H9 (cell line): ENCODE data around the gene EIF2S3. TPM values are rescaled to one million over a fixed set of nuclear protein-coding genes. Genes with fewer than 3 reads are reported as not detected.
A peak's percentile ranks its signal among the peaks of the same experiment; 100 is the strongest.

Source experiments
- DNase-seq: peaks from one replicate; pipeline ENCODE4 v3.0.0-alpha.2; 2017
- H2AFZ ChIP-seq: one replicate; pipeline ENCODE4 v1.6.1; 2013; ENCODE audit warnings: mild to moderate bottlenecking, low read length, control low read depth, moderate library complexity
- H2AK5ac ChIP-seq: 2 replicates; pipeline ENCODE4 v1.6.1; 2013; ENCODE audit warnings: low read length, control low read depth, mixed read lengths; ENCODE audit not compliant: insufficient read length
- H2BK120ac ChIP-seq: one replicate; pipeline ENCODE4 v1.6.1; 2013; ENCODE audit warnings: low read depth, mild to moderate bottlenecking, low read length, control low read depth, inconsistent platforms; ENCODE audit not compliant: poor library complexity, severe bottlenecking
- H2BK12ac ChIP-seq: 2 replicates; pipeline ENCODE4 v1.6.1; 2013; ENCODE audit warnings: low read length, control low read depth, mixed read lengths, low read depth; ENCODE audit not compliant: insufficient read length
- H2BK15ac ChIP-seq: 2 replicates; pipeline ENCODE4 v1.6.1; 2013; ENCODE audit warnings: low read depth, low read length, control low read depth
- H2BK20ac ChIP-seq: one replicate; pipeline ENCODE4 v1.6.1; 2013; ENCODE audit warnings: low read depth, mild to moderate bottlenecking, low read length, control low read depth, inconsistent platforms; ENCODE audit not compliant: poor library complexity, severe bottlenecking
- H2BK5ac ChIP-seq: 2 replicates; pipeline ENCODE4 v1.6.1; 2013; ENCODE audit warnings: low read length, control low read depth, mixed read lengths; ENCODE audit not compliant: insufficient read length
- H3K14ac ChIP-seq: 2 replicates; pipeline ENCODE4 v1.6.1; 2013; ENCODE audit warnings: low read length, control low read depth; ENCODE audit not compliant: insufficient read depth
- H3K18ac ChIP-seq: 2 replicates; pipeline ENCODE4 v1.6.1; 2013; ENCODE audit warnings: low read depth, mild to moderate bottlenecking, mixed read lengths, low read length, control low read depth; ENCODE audit not compliant: insufficient read length
- H3K23ac ChIP-seq: 2 replicates; pipeline ENCODE4 v1.6.1; 2013; ENCODE audit warnings: low read length, control low read depth, mixed read lengths, low read depth; ENCODE audit not compliant: insufficient read length
- H3K23me2 ChIP-seq: 2 replicates; pipeline ENCODE4 v1.6.1; 2013; ENCODE audit warnings: low read depth, mild to moderate bottlenecking, mixed read lengths, low read length, control low read depth; ENCODE audit not compliant: insufficient read length, poor library complexity, severe bottlenecking
- H3K27ac ChIP-seq: 2 replicates; pipeline ENCODE4 v1.5.1; 2013; ENCODE audit warnings: low read length, control low read depth, mixed read lengths, low read depth; ENCODE audit not compliant: insufficient read length
- H3K27me3 ChIP-seq: 2 replicates; pipeline ENCODE4 v1.6.1; 2013; ENCODE audit warnings: low read length, control low read depth, inconsistent platforms; ENCODE audit not compliant: insufficient read depth
- H3K4ac ChIP-seq: 2 replicates; pipeline ENCODE4 v1.6.1; 2013; ENCODE audit warnings: low read depth, mild to moderate bottlenecking, control low read depth, inconsistent platforms, low read length, moderate library complexity
- H3K4me1 ChIP-seq: 2 replicates; pipeline ENCODE4 v1.6.1; 2013; ENCODE audit warnings: low read length, control low read depth, inconsistent platforms; ENCODE audit not compliant: insufficient read depth
- H3K4me2 ChIP-seq: 2 replicates; pipeline ENCODE4 v1.6.1; 2013; ENCODE audit warnings: low read length, control low read depth, mixed read lengths; ENCODE audit not compliant: insufficient read length, insufficient read depth
- H3K56ac ChIP-seq: 2 replicates; pipeline ENCODE4 v1.6.1; 2013; ENCODE audit warnings: low read depth, mild to moderate bottlenecking, mixed read lengths, low read length, control low read depth; ENCODE audit not compliant: insufficient read length
- H3K79me1 ChIP-seq: 2 replicates; pipeline ENCODE4 v1.6.1; 2013; ENCODE audit warnings: low read depth, mild to moderate bottlenecking, moderate library complexity, low read length, control low read depth, inconsistent platforms; ENCODE audit not compliant: insufficient read depth, poor library complexity, severe bottlenecking
- H3K79me2 ChIP-seq: 2 replicates; pipeline ENCODE4 v1.6.1; 2013; ENCODE audit warnings: low read length, control low read depth, inconsistent platforms; ENCODE audit not compliant: insufficient read depth
- H3K9ac ChIP-seq: 2 replicates; pipeline ENCODE4 v1.6.1; 2013; ENCODE audit warnings: low read length, control low read depth, mixed read lengths; ENCODE audit not compliant: insufficient read length; ENCODE audit errors: extremely low read depth
- H3K9me3 ChIP-seq: one replicate; pipeline ENCODE4 v1.6.1; 2013; ENCODE audit warnings: low read depth, low read length, inconsistent platforms; ENCODE audit not compliant: control insufficient read depth
- H3T11ph ChIP-seq: one replicate; pipeline ENCODE4 v1.6.1; 2013; ENCODE audit warnings: mild to moderate bottlenecking, low read length, control low read depth, inconsistent platforms
- H4K20me1 ChIP-seq: one replicate; pipeline ENCODE4 v1.6.1; 2013; ENCODE audit not compliant: control insufficient read depth, insufficient read length, insufficient read depth
- H4K5ac ChIP-seq: 2 replicates; pipeline ENCODE4 v1.6.1; 2013; ENCODE audit warnings: low read depth, mild to moderate bottlenecking, mixed read lengths, low read length, control low read depth; ENCODE audit not compliant: insufficient read length
- H4K8ac ChIP-seq: replicated peaks from 2 replicates; pipeline ENCODE4 v1.6.1; 2013; ENCODE audit warnings: low read length, control low read depth, mixed read lengths, low read depth; ENCODE audit not compliant: insufficient read length
- H4K91ac ChIP-seq: 2 replicates; pipeline ENCODE4 v1.6.1; 2013; ENCODE audit warnings: low read depth, mild to moderate bottlenecking, moderate library complexity, mixed read lengths, low read length, control low read depth; ENCODE audit not compliant: insufficient read length
- H3K27ac Mint-ChIP-seq, 3 experiments: 2 replicates in 2 of 3; 3 replicates in 1 of 3; pipeline ENCODE4 v1.8.0; 2020 to 2021; ENCODE audit warnings: mixed read lengths in 3 of 3, mild to moderate bottlenecking in 1 of 3, moderate library complexity in 1 of 3
- H3K27me3 Mint-ChIP-seq: 2 replicates; pipeline ENCODE4 v1.8.0; 2021; ENCODE audit warnings: low read depth, mild to moderate bottlenecking, moderate library complexity, mixed read lengths
- H3K36me3 Mint-ChIP-seq, 3 experiments: 2 replicates in 2 of 3; 3 replicates in 1 of 3; pipeline ENCODE4 v1.8.0; 2020 to 2021; ENCODE audit warnings: low read depth in 3 of 3, mixed read lengths in 3 of 3; ENCODE audit not compliant: insufficient read depth in 1 of 3
- H3K4me1 Mint-ChIP-seq, 2 experiments: 2 replicates each; pipeline ENCODE4 v1.8.0; 2020; ENCODE audit warnings: mixed read lengths in 2 of 2
- H3K4me3 Mint-ChIP-seq, 2 experiments: 2 replicates in 1 of 2; 3 replicates in 1 of 2; pipeline ENCODE4 v1.8.0; 2020 to 2021; ENCODE audit warnings: mild to moderate bottlenecking in 2 of 2, mixed read lengths in 2 of 2, moderate library complexity in 1 of 2
- H3K9me3 Mint-ChIP-seq, 2 experiments: 2 replicates in 1 of 2; 3 replicates in 1 of 2; pipeline ENCODE4 v1.8.0; 2020; ENCODE audit warnings: mild to moderate bottlenecking in 2 of 2, mixed read lengths in 2 of 2, moderate library complexity in 1 of 2
- WGBS: extraction: QIAGEN DNeasy Blood & Tissue Kit; methylation state at CpG from one replicate; pipeline ENCODE4 v1.1.7; 2013; ENCODE audit warnings: missing lambda C conversion rate, low lambda C conversion rate, mixed read lengths; ENCODE audit not compliant: insufficient read length; ENCODE audit errors: extremely low coverage; 5-methylcytosine and 5-hydroxymethylcytosine counted together
- total RNA-seq: library from RNA; stranded (reverse); gene quantifications from 2 replicates; pipeline ENCODE4 v1.2.1, GENCODE V29; 2021
- TF ChIP-seq, protein P1 (sequence below): fragments of 200-600 bp; sonication (generic); conservative IDR thresholded peaks from 3 replicates; pipeline ENCODE4 v1.8.0; 2021; ENCODE audit warnings: antibody characterized with exemption, mild to moderate bottlenecking

The EIF2S3 gene
- total RNA-seq, 1 experiment from 2014 or later, result 598 TPM

DNA sequence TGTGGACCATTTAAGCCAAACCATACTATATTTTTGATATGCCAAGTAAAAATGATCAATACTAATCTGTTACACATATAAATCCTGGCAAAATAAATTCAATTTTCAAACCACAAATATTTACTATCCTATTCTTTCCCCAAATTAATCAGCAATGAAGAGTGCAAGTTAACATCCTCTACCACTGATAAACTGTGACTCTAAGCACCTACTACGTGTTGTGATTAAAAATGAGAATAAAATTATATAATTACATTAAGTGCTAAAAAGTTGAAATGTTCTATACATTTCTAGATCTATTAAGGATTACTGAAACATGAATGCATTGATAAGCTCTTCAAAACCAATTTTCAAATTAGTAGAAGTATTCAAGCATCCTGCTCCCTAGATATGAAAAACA, 31.2 kb upstream of the EIF2S3 start:
- Histone ChIP-seq H3T11ph (no peak overlapping the region), H2BK120ac (no peak overlapping the region), H3K23me2 (peaks cover 8% of the 10 kb centered on the region), H3K79me2 (peaks cover 6% of the 10 kb centered on the region; the same call in 1 of the 2 replicates), H3K14ac (no peak overlapping the region), H3K18ac (no peak overlapping the region), H2BK12ac (no peak overlapping the region), H3K9me3 (no peaks in the 10 kb centered on the region), H3K4me2 (peak overlapping the region; percentile 82), H2AFZ (no peak overlapping the region), H2BK5ac (no peak overlapping the region), H3K56ac (no peak overlapping the region), H4K20me1 (no peaks in the 10 kb centered on the region), H3K79me1 (peaks cover 6% of the 10 kb centered on the region), H3K4ac (no peak overlapping the region), H2AK5ac (no peak overlapping the region), H3K27ac (no peak overlapping the region), H4K91ac (no peak overlapping the region), H3K23ac (no peak overlapping the region), H4K5ac (no peak overlapping the region), H2BK20ac (no peak overlapping the region), H3K9ac (peak overlapping the region; percentile 10), H2BK15ac (no peak overlapping the region), H3K4me1 (no peaks in the 10 kb centered on the region), H3K27me3 (peaks cover 2% of the 10 kb centered on the region; the same call in 1 of the 2 replicates), H4K8ac (no peak overlapping the region)
- H3K27me3 Mint-ChIP-seq, result peaks cover 19% of the 10 kb centered on the region
- peak overlapping the region in 1 of 3 experiments; percentile 13; a peak in 2 of 7 replicates for H3K27ac Mint-ChIP-seq
- no peaks in the 10 kb centered on the region; a peak in 1 of 5 replicates for H3K9me3 Mint-ChIP-seq
- H3K36me3 Mint-ChIP-seq, result peaks cover 4 to 26% (median 14%) of the 10 kb centered on the region in 3 experiments; a peak in 6 of 7 replicates
- peak overlapping the region; percentile 82 to 87 for H3K4me3 Mint-ChIP-seq
- no peak for DNase-seq
- TF ChIP-seq, protein P1, sequence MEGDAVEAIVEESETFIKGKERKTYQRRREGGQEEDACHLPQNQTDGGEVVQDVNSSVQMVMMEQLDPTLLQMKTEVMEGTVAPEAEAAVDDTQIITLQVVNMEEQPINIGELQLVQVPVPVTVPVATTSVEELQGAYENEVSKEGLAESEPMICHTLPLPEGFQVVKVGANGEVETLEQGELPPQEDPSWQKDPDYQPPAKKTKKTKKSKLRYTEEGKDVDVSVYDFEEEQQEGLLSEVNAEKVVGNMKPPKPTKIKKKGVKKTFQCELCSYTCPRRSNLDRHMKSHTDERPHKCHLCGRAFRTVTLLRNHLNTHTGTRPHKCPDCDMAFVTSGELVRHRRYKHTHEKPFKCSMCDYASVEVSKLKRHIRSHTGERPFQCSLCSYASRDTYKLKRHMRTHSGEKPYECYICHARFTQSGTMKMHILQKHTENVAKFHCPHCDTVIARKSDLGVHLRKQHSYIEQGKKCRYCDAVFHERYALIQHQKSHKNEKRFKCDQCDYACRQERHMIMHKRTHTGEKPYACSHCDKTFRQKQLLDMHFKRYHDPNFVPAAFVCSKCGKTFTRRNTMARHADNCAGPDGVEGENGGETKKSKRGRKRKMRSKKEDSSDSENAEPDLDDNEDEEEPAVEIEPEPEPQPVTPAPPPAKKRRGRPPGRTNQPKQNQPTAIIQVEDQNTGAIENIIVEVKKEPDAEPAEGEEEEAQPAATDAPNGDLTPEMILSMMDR, result no peak
- no CpG with 5 or more reads among the region's 1 CpG for WGBS
- H3K4me1 Mint-ChIP-seq, result peaks cover 30% of the 10 kb centered on the region in 2 experiments
